ENCODE data around the gene MOGAT3.

MOGAT3 gene

GRCh38 chr7:101180130-101180755 is 20.6 kb downstream of the MOGAT3 start, which contains the start of gene NAT16:
Gene NAT16, minus strand, starts transcription at chr7:101180293. Its CDS starts 5,486 bp downstream, at chr7:101174807.
- H3K79me2 ChIP-seq (ENCODE audit: control insufficient read depth, low read length) = no peaks in the 10 kb centered on the region
- no peaks in the 10 kb centered on the region for H3K9me3 ChIP-seq (ENCODE audit: control insufficient read depth, insufficient read depth, low read length)
- no peak for TF ChIP-seq EZH2phosphoT487 (IDR thresholded peaks at IDR 0.05; ENCODE audit: borderline replicate concordance, low read length)
- no peak for TF ChIP-seq CTCF (IDR thresholded peaks at IDR 0.05; ENCODE audit: low read depth, low read length, poor library complexity, severe bottlenecking)
- no peaks in the 10 kb centered on the region for H4K20me1 ChIP-seq (ENCODE audit: control insufficient read depth, insufficient read depth, low read depth, low read length)
- H3K4me2 ChIP-seq (ENCODE audit: low read length) = no peak within 1 kb of the TSS
- no peaks in the 10 kb centered on the region for H3K36me3 ChIP-seq (ENCODE audit: control insufficient read depth, low read length)
- H3K4me1 ChIP-seq (ENCODE audit: control insufficient read depth, low read length) = peaks cover 9% of the 10 kb centered on the region
- H3K27me3 ChIP-seq (ENCODE audit: control insufficient read depth, low read length) = peaks cover 32% of the 10 kb centered on the region
- H3K27ac ChIP-seq (ENCODE audit: low read depth, low read length) = no peak within 1 kb of the TSS
- no peaks in the 10 kb centered on the region for H3F3A ChIP-seq (ENCODE audit: control insufficient read depth, insufficient read depth)
- no peak within 1 kb of the TSS for H3K4me3 ChIP-seq (ENCODE audit: low read length)
- no peaks in the 10 kb centered on the region for H3K9me2 ChIP-seq (replicated peaks; ENCODE audit: control insufficient read depth, low read length)

GRCh38 chr7:101179713-101180112 is 21.1 kb downstream of the MOGAT3 start:
- Histone ChIP-seq H3K27ac (ENCODE audit: low read depth, low read length) (no peak overlapping the region), H3K4me1 (ENCODE audit: control insufficient read depth, low read length) (peaks cover 9% of the 10 kb centered on the region), H3K36me3 (ENCODE audit: control insufficient read depth, low read length) (no peaks in the 10 kb centered on the region), H3F3A (ENCODE audit: control insufficient read depth, insufficient read depth) (no peaks in the 10 kb centered on the region), H3K4me2 (ENCODE audit: low read length) (no peak overlapping the region), H3K9me3 (ENCODE audit: control insufficient read depth, insufficient read depth, low read length) (no peaks in the 10 kb centered on the region), H3K9me2 (replicated peaks; ENCODE audit: control insufficient read depth, low read length) (no peaks in the 10 kb centered on the region), H3K27me3 (ENCODE audit: control insufficient read depth, low read length) (peaks cover 31% of the 10 kb centered on the region), H4K20me1 (ENCODE audit: control insufficient read depth, insufficient read depth, low read depth, low read length) (no peaks in the 10 kb centered on the region), H3K4me3 (ENCODE audit: low read length) (no peak overlapping the region), H3K79me2 (ENCODE audit: control insufficient read depth, low read length) (no peaks in the 10 kb centered on the region)
- no peak for TF ChIP-seq EZH2phosphoT487 (IDR thresholded peaks at IDR 0.05; ENCODE audit: borderline replicate concordance, low read length)
- no peak for TF ChIP-seq CTCF (IDR thresholded peaks at IDR 0.05; ENCODE audit: low read depth, low read length, poor library complexity, severe bottlenecking)

GRCh38 chr7:101179117-101179516 is 21.7 kb downstream of the MOGAT3 start:
- Histone ChIP-seq H3K27ac (ENCODE audit: low read depth, low read length) (no peak overlapping the region), H3K36me3 (ENCODE audit: control insufficient read depth, low read length) (no peaks in the 10 kb centered on the region), H3K9me2 (replicated peaks; ENCODE audit: control insufficient read depth, low read length) (no peaks in the 10 kb centered on the region), H3K4me1 (ENCODE audit: control insufficient read depth, low read length) (peaks cover 13% of the 10 kb centered on the region), H3K4me2 (ENCODE audit: low read length) (no peak overlapping the region), H3K27me3 (ENCODE audit: control insufficient read depth, low read length) (peaks cover 33% of the 10 kb centered on the region), H3K9me3 (ENCODE audit: control insufficient read depth, insufficient read depth, low read length) (no peaks in the 10 kb centered on the region), H4K20me1 (ENCODE audit: control insufficient read depth, insufficient read depth, low read depth, low read length) (no peaks in the 10 kb centered on the region), H3K79me2 (ENCODE audit: control insufficient read depth, low read length) (no peaks in the 10 kb centered on the region), H3K4me3 (ENCODE audit: low read length) (no peak overlapping the region), H3F3A (ENCODE audit: control insufficient read depth, insufficient read depth) (no peaks in the 10 kb centered on the region)
- TF ChIP-seq EZH2phosphoT487 (IDR thresholded peaks at IDR 0.05; ENCODE audit: borderline replicate concordance, low read length) (no peak), CTCF (IDR thresholded peaks at IDR 0.05; ENCODE audit: low read depth, low read length, poor library complexity, severe bottlenecking) (no peak)

Measured in DOHH2 (cell line).